RWPE2 (cell line): ENCODE data around the gene PLB1.

Experiments
- ATAC-seq: fragments of 200-7000 bp; cut with Tn5 transposase; 3 replicates; pipeline ENCODE4 v1.9.1; 2021; ENCODE audit warnings: low read depth
- DNase-seq: peaks from one replicate; pipeline ENCODE4 v3.0.0-alpha.2; 2020; ENCODE audit warnings: low spot score
- H3K27ac ChIP-seq: fragments of 450-650 bp; 2 replicates; pipeline ENCODE4 v1.5.1; 2017; ENCODE audit warnings: mild to moderate bottlenecking; ENCODE audit not compliant: poor library complexity, severe bottlenecking
- H3K27me3 ChIP-seq: fragments of 250-450 bp; sonication (Bioruptor Pico); 2 replicates; pipeline ENCODE4 v1.5.1; 2021; ENCODE audit warnings: mild to moderate bottlenecking, moderate library complexity; ENCODE audit not compliant: insufficient read depth, poor library complexity, severe bottlenecking
- H3K36me3 ChIP-seq: fragments of 250-450 bp; sonication (Bioruptor Pico); 2 replicates; pipeline ENCODE4 v1.5.1; 2020; ENCODE audit warnings: low read depth, mild to moderate bottlenecking, moderate library complexity
- H3K4me1 ChIP-seq: fragments of 250-450 bp; sonication (Bioruptor Pico); 2 replicates; pipeline ENCODE4 v1.5.1; 2021; ENCODE audit warnings: mild to moderate bottlenecking, moderate library complexity; ENCODE audit not compliant: insufficient read depth, poor library complexity, severe bottlenecking
- H3K4me3 ChIP-seq: fragments of 250-450 bp; sonication (Bioruptor Pico); 2 replicates; pipeline ENCODE4 v1.5.1; 2021; ENCODE audit warnings: mild to moderate bottlenecking, moderate library complexity; ENCODE audit not compliant: severe bottlenecking
- H3K9me3 ChIP-seq: fragments of 250-450 bp; sonication (Bioruptor Pico); 2 replicates; pipeline ENCODE4 v1.5.1; 2021; ENCODE audit warnings: mild to moderate bottlenecking, moderate library complexity; ENCODE audit not compliant: severe bottlenecking
- CTCF ChIP-seq: fragments of 450-650 bp; IDR thresholded peaks from one replicate; pipeline ENCODE4 v1.5.1; 2017; ENCODE audit warnings: mild to moderate bottlenecking, moderate library complexity; ENCODE audit not compliant: poor library complexity, severe bottlenecking

The PLB1 gene

GRCh38 chr2:28451793-28452533 lies 43.9 kb upstream of the PLB1 start:
- Histone ChIP-seq H3K4me1 (peaks cover 43% of the 10 kb centered on the region), H3K27ac (no peak overlapping the region), H3K27me3 (no peaks in the 10 kb centered on the region), H3K9me3 (no peaks in the 10 kb centered on the region), H3K36me3 (no peaks in the 10 kb centered on the region), H3K4me3 (no peak overlapping the region)
- peak; percentile 14; the same call in 2 of the 3 replicates for ATAC-seq
- no peak for DNase-seq
- no peak for TF ChIP-seq CTCF

- no peak overlapping the region for H3K4me3 ChIP-seq
- H3K27ac ChIP-seq = no peak overlapping the region
- no peaks in the 10 kb centered on the region for H3K36me3 ChIP-seq
- peak; percentile 51; the same call in 2 of the 3 replicates for ATAC-seq
- no peak for DNase-seq
- peaks cover 37% of the 10 kb centered on the region for H3K4me1 ChIP-seq
- peak; percentile 89 for TF ChIP-seq CTCF
- no peaks in the 10 kb centered on the region for H3K27me3 ChIP-seq
- no peaks in the 10 kb centered on the region for H3K9me3 ChIP-seq
Measured at GRCh38 chr2:28452534-28453081, 43.3 kb upstream of the PLB1 start.

- H3K4me1 ChIP-seq = peaks cover 29% of the 10 kb centered on the region
- TF ChIP-seq CTCF = no peak
- no peak overlapping the region for H3K4me3 ChIP-seq
- no peaks in the 10 kb centered on the region for H3K27me3 ChIP-seq
- ATAC-seq (no peak), DNase-seq (no peak)
- no peaks in the 10 kb centered on the region for H3K9me3 ChIP-seq
- no peaks in the 10 kb centered on the region for H3K36me3 ChIP-seq
- H3K27ac ChIP-seq = peak overlapping the region; percentile 27
Measured at GRCh38 chr2:28453396-28453795, 42.5 kb upstream of the PLB1 start.

GRCh38 chr2:28454016-28454930 lies 41.6 kb upstream of the PLB1 start:
- H3K36me3 ChIP-seq = no peaks in the 10 kb centered on the region
- H3K4me1 ChIP-seq = peaks cover 20% of the 10 kb centered on the region
- ATAC-seq = peak; percentile 40
- peak overlapping the region; percentile 27 for H3K27ac ChIP-seq
- H3K9me3 ChIP-seq = no peaks in the 10 kb centered on the region
- no peak overlapping the region for H3K4me3 ChIP-seq
- peak; percentile 5 for TF ChIP-seq CTCF
- DNase-seq = no peak
- no peaks in the 10 kb centered on the region for H3K27me3 ChIP-seq
